ENCODE measurements around the gene ELAPOR2.

DNA sequence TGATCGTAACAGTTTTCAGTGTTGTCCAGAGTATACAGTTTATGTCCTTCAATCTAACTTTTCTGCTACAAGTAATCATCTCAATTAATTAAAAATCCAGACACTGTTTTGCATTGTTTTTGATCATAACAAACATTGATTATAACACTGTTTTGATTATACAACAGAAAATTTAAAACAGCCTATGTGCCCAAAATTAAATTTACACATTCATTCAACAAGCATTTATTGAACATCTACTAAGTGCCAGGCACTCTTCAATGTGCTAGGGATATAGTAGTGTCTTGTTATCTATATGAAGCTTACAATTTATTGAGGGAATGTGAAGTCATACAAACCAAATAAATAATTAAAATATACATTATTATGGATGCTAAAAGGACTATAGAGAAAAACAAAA is 10.6 kb downstream of the ELAPOR2 start:
- TF ChIP-seq ZNF311 (CRISPR knock-in tag; IDR thresholded peaks at IDR 0.05) (no peak), EZH2 (IDR thresholded peaks at IDR 0.05; ENCODE audit: borderline replicate concordance, low read depth, low read length) (no peak), YBX1 (IDR thresholded peaks at IDR 0.05) (no peak)
- TF ChIP-seq, protein P1, sequence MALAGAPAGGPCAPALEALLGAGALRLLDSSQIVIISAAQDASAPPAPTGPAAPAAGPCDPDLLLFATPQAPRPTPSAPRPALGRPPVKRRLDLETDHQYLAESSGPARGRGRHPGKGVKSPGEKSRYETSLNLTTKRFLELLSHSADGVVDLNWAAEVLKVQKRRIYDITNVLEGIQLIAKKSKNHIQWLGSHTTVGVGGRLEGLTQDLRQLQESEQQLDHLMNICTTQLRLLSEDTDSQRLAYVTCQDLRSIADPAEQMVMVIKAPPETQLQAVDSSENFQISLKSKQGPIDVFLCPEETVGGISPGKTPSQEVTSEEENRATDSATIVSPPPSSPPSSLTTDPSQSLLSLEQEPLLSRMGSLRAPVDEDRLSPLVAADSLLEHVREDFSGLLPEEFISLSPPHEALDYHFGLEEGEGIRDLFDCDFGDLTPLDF (CRISPR knock-in tag; IDR thresholded peaks at IDR 0.05): no peak

All from K562 (cell line).